ENCODE measurements around the gene RAB11FIP5. TPM values are rescaled to one million over a fixed set of nuclear protein-coding genes. Genes with fewer than 3 reads are reported as not detected.

RAB11FIP5 gene
- total and polyA plus RNA-seq, 10 of the 15 experiments (the other 5 are each of a cell fraction or from before 2014, with no cell fraction given): 0.03 to 0.20 (median 0.06) TPM; not detected in 6

- ChIA-PET POLR2A (no interaction called here), CTCF (no interaction called here), RAD21 (ENCODE audit: unreplicated experiment) (no interaction called here), SMC1A (ENCODE audit: uncharacterized antibody, unreplicated experiment) (no interaction called here)
- H2AFZ ChIP-seq (ENCODE audit: control insufficient read depth, low read depth, low read length): no peak overlapping the region
- 17% methylated on average over 7 of the region's 7 CpGs for WGBS (ENCODE audit: insufficient coverage, insufficient replicate concordance, low lambda C conversion rate, missing lambda C conversion rate)
- H3K4me2 ChIP-seq (ENCODE audit: control insufficient read depth, insufficient read depth): no peak overlapping the region
- TF ChIP-seq ATF3 (IDR thresholded peaks at IDR 0.05; ENCODE audit: borderline replicate concordance, extremely low read depth, low read depth, low read length) (no peak), KAT2A (conservative IDR thresholded peaks at IDR 0.05; ENCODE audit: control insufficient read depth, low read depth, low read length) (no peak), ZSCAN29 (IDR thresholded peaks at IDR 0.05) (no peak), TCF3 (IDR thresholded peaks at IDR 0.05; ENCODE audit: borderline replicate concordance, insufficient read depth, low read depth, low read length) (no peak), BACH1 (IDR thresholded peaks at IDR 0.05; ENCODE audit: borderline replicate concordance) (no peak)
- H3K4me1 ChIP-seq (ENCODE audit: control insufficient read depth, insufficient read depth, low read length): no peaks in the 10 kb centered on the region; the same call in 1 of the 2 replicates
- H3K79me2 ChIP-seq (ENCODE audit: control insufficient read depth, insufficient read depth, low read length): no peaks in the 10 kb centered on the region
- no TSS peak for BruUV-seq (replicated peaks)
- DNase-seq (ENCODE audit: low read depth, low spot score) (no peak), FAIRE-seq (no peak), ATAC-seq (no peak)
- H4K20me1 ChIP-seq (ENCODE audit: control insufficient read depth, insufficient read depth): no peaks in the 10 kb centered on the region; the same call in 1 of the 2 replicates
- H3K27me3 ChIP-seq (replicated peaks in 1 of 2; ENCODE audit: control insufficient read depth in 2 of 2, insufficient read depth in 2 of 2, low read length in 1 of 2): peaks cover 0 to 1% of the 10 kb centered on the region in 2 experiments; a peak in 2 of 4 replicates
- no peak overlapping the region for H3K9ac ChIP-seq (ENCODE audit: control insufficient read depth, insufficient read depth, low read length)
- in situ Hi-C loops (cut with MboI): no loop called here
- intact Hi-C loops (cut with micrococcal nuclease; ENCODE audit: unreplicated experiment): no loop called here
- H3K36me3 ChIP-seq (ENCODE audit: control insufficient read depth in 2 of 2, insufficient read depth in 2 of 2, low read length in 1 of 2): no peaks in the 10 kb centered on the region
- H3K9me3 ChIP-seq (replicated peaks; ENCODE audit: control insufficient read depth, insufficient read depth, low read length): no peaks in the 10 kb centered on the region
- no peak overlapping the region for H3K27ac ChIP-seq (ENCODE audit: control insufficient read depth, insufficient read depth)
- H3K4me3 ChIP-seq: no peak overlapping the region
These were observed 20.5 kb downstream of the RAB11FIP5 start for GRCh38 chr2:73092146-73092783.

- ChIA-PET CTCF (no interaction called here), SMC1A (ENCODE audit: uncharacterized antibody, unreplicated experiment) (no interaction called here), RAD21 (ENCODE audit: unreplicated experiment) (no interaction called here), POLR2A (no interaction called here)
- no TSS peak for BruUV-seq (replicated peaks)
- intact Hi-C loops (cut with micrococcal nuclease; ENCODE audit: unreplicated experiment) (no loop called here), in situ Hi-C loops (cut with MboI) (no loop called here)
- Histone ChIP-seq H3K4me3 (no peak overlapping the region), H3K36me3 (ENCODE audit: control insufficient read depth in 2 of 2, insufficient read depth in 2 of 2, low read length in 1 of 2) (no peaks in the 10 kb centered on the region), H3K79me2 (ENCODE audit: control insufficient read depth, insufficient read depth, low read length) (no peaks in the 10 kb centered on the region), H3K9ac (ENCODE audit: control insufficient read depth, insufficient read depth, low read length) (no peak overlapping the region), H2AFZ (ENCODE audit: control insufficient read depth, low read depth, low read length) (no peak overlapping the region), H3K27me3 (replicated peaks in 1 of 2; ENCODE audit: control insufficient read depth in 2 of 2, insufficient read depth in 2 of 2, low read length in 1 of 2) (peaks cover 0 to 1% of the 10 kb centered on the region in 2 experiments; a peak in 2 of 4 replicates), H4K20me1 (ENCODE audit: control insufficient read depth, insufficient read depth) (no peaks in the 10 kb centered on the region; the same call in 1 of the 2 replicates), H3K27ac (ENCODE audit: control insufficient read depth, insufficient read depth) (no peak overlapping the region), H3K4me1 (ENCODE audit: control insufficient read depth, insufficient read depth, low read length) (no peaks in the 10 kb centered on the region; the same call in 1 of the 2 replicates), H3K9me3 (replicated peaks; ENCODE audit: control insufficient read depth, insufficient read depth, low read length) (no peaks in the 10 kb centered on the region), H3K4me2 (ENCODE audit: control insufficient read depth, insufficient read depth) (no peak overlapping the region)
- 27% methylated on average over 11 of the region's 11 CpGs for WGBS (ENCODE audit: insufficient coverage, insufficient replicate concordance, low lambda C conversion rate, missing lambda C conversion rate)
- no peak for DNase-seq (ENCODE audit: low read depth, low spot score)
- no peak for FAIRE-seq
- no peak for ATAC-seq
- TF ChIP-seq BACH1 (IDR thresholded peaks at IDR 0.05; ENCODE audit: borderline replicate concordance) (no peak), STAT1 (conservative IDR thresholded peaks at IDR 0.05) (no peak), JUND (IDR thresholded peaks at IDR 0.05; ENCODE audit: low read depth, low read length) (no peak), SUPT20H (IDR thresholded peaks at IDR 0.05; ENCODE audit: borderline replicate concordance, control insufficient read depth, low read depth, low read length) (no peak), FOXM1 (IDR thresholded peaks at IDR 0.05; ENCODE audit: low read depth, low read length) (no peak), MEF2B (IDR thresholded peaks at IDR 0.05; ENCODE audit: partially characterized antibody, poor library complexity, severe bottlenecking) (no peak), SREBF1 (IDR thresholded peaks at IDR 0.05; ENCODE audit: low read length) (no peak), LARP7 (IDR thresholded peaks at IDR 0.05) (no peak), SIX5 (IDR thresholded peaks at IDR 0.05; ENCODE audit: low read depth, low read length, severe bottlenecking) (no peak), NBN (IDR thresholded peaks at IDR 0.05) (no peak)
These were observed 21.1 kb downstream of the RAB11FIP5 start for GRCh38 chr2:73091696-73092095.
